ENCODE results near the gene CIZ1.
A peak's percentile ranks its signal among the peaks of the same experiment; 100 is the strongest.

Gene CIZ1

GRCh38 chr9:128117613-128118471 lies 73.5 kb downstream of the CIZ1 start:
- Histone ChIP-seq H4K5ac (ENCODE audit: low read length) (no peak overlapping the region), H2BK5ac (ENCODE audit: low read length) (no peak overlapping the region), H3K4ac (ENCODE audit: low read depth, low read length) (no peak overlapping the region), H2BK120ac (ENCODE audit: low read depth, low read length) (no peak overlapping the region), H2AK5ac (ENCODE audit: low read length) (no peak overlapping the region), H3K23ac (ENCODE audit: low read length) (no peak overlapping the region), H4K8ac (ENCODE audit: low read depth, low read length) (no peak overlapping the region), H3K9ac (ENCODE audit: low read length) (peak overlapping the region; percentile 56), H3K27me3 (ENCODE audit: insufficient read depth, low read length, poor library complexity) (no peaks in the 10 kb centered on the region), H3K79me2 (ENCODE audit: control insufficient read depth, insufficient read depth, low read length) (no peaks in the 10 kb centered on the region), H3K36me3 (ENCODE audit: control insufficient read depth, insufficient read depth, low read length) (no peaks in the 10 kb centered on the region), H3K18ac (ENCODE audit: low read length) (no peak overlapping the region), H3K56ac (ENCODE audit: low read length) (peak overlapping the region; percentile 58), H2BK15ac (replicated peaks; ENCODE audit: low read depth) (no peak overlapping the region), H3K4me3 (ENCODE audit: low read length) (no peak overlapping the region), H3K27ac (ENCODE audit: low read depth, low read length) (no peak overlapping the region), H3K4me2 (ENCODE audit: low read length) (no peak overlapping the region), H3K4me1 (ENCODE audit: control insufficient read depth, low read depth, low read length) (peaks cover 3% of the 10 kb centered on the region), H3K79me1 (ENCODE audit: low read length) (no peaks in the 10 kb centered on the region)
- no CpG with 5 or more reads among the region's 27 CpGs for WGBS (ENCODE audit: extremely low coverage, insufficient coverage, low lambda C conversion rate)
- peak; percentile 95 for DNase-seq

GRCh38 chr9:128116104-128117083 lies 75.0 kb downstream of the CIZ1 start:
- no peak overlapping the region for H3K18ac ChIP-seq (ENCODE audit: low read length)
- no peak overlapping the region for H4K5ac ChIP-seq (ENCODE audit: low read length)
- no peak overlapping the region for H3K4me2 ChIP-seq (ENCODE audit: low read length)
- no peak overlapping the region for H2BK15ac ChIP-seq (replicated peaks; ENCODE audit: low read depth)
- no peaks in the 10 kb centered on the region for H3K36me3 ChIP-seq (ENCODE audit: control insufficient read depth, insufficient read depth, low read length)
- no peak overlapping the region for H3K23ac ChIP-seq (ENCODE audit: low read length)
- H3K56ac ChIP-seq (ENCODE audit: low read length) = no peak overlapping the region
- no peak overlapping the region for H3K4me3 ChIP-seq (ENCODE audit: low read length)
- no peak overlapping the region for H2BK120ac ChIP-seq (ENCODE audit: low read depth, low read length)
- H3K79me2 ChIP-seq (ENCODE audit: control insufficient read depth, insufficient read depth, low read length) = no peaks in the 10 kb centered on the region
- H3K27ac ChIP-seq (ENCODE audit: low read depth, low read length) = no peak overlapping the region
- H4K8ac ChIP-seq (ENCODE audit: low read depth, low read length) = no peak overlapping the region
- H2AK5ac ChIP-seq (ENCODE audit: low read length) = no peak overlapping the region
- no peak overlapping the region for H2BK5ac ChIP-seq (ENCODE audit: low read length)
- no peaks in the 10 kb centered on the region for H3K27me3 ChIP-seq (ENCODE audit: insufficient read depth, low read length, poor library complexity)
- no peaks in the 10 kb centered on the region for H3K79me1 ChIP-seq (ENCODE audit: low read length)
- peaks cover 3% of the 10 kb centered on the region for H3K4me1 ChIP-seq (ENCODE audit: control insufficient read depth, low read depth, low read length)
- DNase-seq = no peak
- H3K4ac ChIP-seq (ENCODE audit: low read depth, low read length) = no peak overlapping the region
- H3K9ac ChIP-seq (ENCODE audit: low read length) = no peak overlapping the region
- no CpG with 5 or more reads among the region's 16 CpGs for WGBS (ENCODE audit: extremely low coverage, insufficient coverage, low lambda C conversion rate)
